Stimulated activated CD4-positive, alpha-beta T cell treated with anti-CD3 and anti-CD28 coated beads, Interleukin-4, amount 100 ng/mL, for 4 hours (primary cell): ENCODE measurements around the gene PAN3.
"Not testable (repeated sequence)": the region's sequence is repeated elsewhere in the genome, so short reads cannot be mapped to it uniquely, and the experiment has no call there.

Source experiments
- DNase-seq, 2 experiments: peaks; one replicate each; pipeline ENCODE4 v3.0.0-alpha.2; 2020

PAN3 gene

GRCh38 chr13:28138012-28138755 is at the start of gene PAN3:
TSS of gene PAN3 (plus strand) at chr13:28138545. CDS start at chr13:28138658, 113 bp downstream.
- DNase-seq, result peak; percentile 89

GRCh38 chr13:28089065-28089464 is 49.3 kb upstream of the PAN3 start:
- no peak for DNase-seq

GRCh38 chr13:28092431-28092830 is 45.9 kb upstream of the PAN3 start:
- DNase-seq, result no peak

GRCh38 chr13:28093881-28094280 is 44.5 kb upstream of the PAN3 start:
- no peak for DNase-seq

- no peak for DNase-seq
Observed at GRCh38 chr13:28094306-28094705, 44.0 kb upstream of the PAN3 start.

GRCh38 chr13:28097503-28097902 is 40.8 kb upstream of the PAN3 start:
- DNase-seq, result no peak

GRCh38 chr13:28099396-28100149 is 38.8 kb upstream of the PAN3 start:
- DNase-seq, result no peak

- peak; percentile 8 to 19 for DNase-seq
Observed at GRCh38 chr13:28100150-28101121, 37.9 kb upstream of the PAN3 start, which contains the start of gene FLT3. TSS of gene FLT3 (minus strand) at chr13:28100576. CDS start at chr13:28100510, 66 bp downstream.

- DNase-seq, result not testable (repeated sequence)
Observed at GRCh38 chr13:28101886-28102285, 36.5 kb upstream of the PAN3 start.

GRCh38 chr13:28106976-28107375 is 31.4 kb upstream of the PAN3 start:
- no peak for DNase-seq

GRCh38 chr13:28110414-28110813 is 27.9 kb upstream of the PAN3 start:
- no peak for DNase-seq

GRCh38 chr13:28116736-28117135 is 21.6 kb upstream of the PAN3 start:
- no peak for DNase-seq

GRCh38 chr13:28117689-28118377 is 20.5 kb upstream of the PAN3 start:
- DNase-seq, result no peak

GRCh38 chr13:28120317-28120716 is 18.0 kb upstream of the PAN3 start:
- no peak for DNase-seq

- DNase-seq, result no peak
Observed at GRCh38 chr13:28121224-28121623, 17.1 kb upstream of the PAN3 start.

- DNase-seq, result no peak
Observed at GRCh38 chr13:28128030-28128429, 10.3 kb upstream of the PAN3 start.

- no peak for DNase-seq
Observed at GRCh38 chr13:28128926-28129325, 9.4 kb upstream of the PAN3 start.

- no peak for DNase-seq
Observed at GRCh38 chr13:28129911-28130693, 8.2 kb upstream of the PAN3 start.

GRCh38 chr13:28131646-28132045 is 6.7 kb upstream of the PAN3 start:
- DNase-seq, result no peak

- DNase-seq, result no peak
Observed at GRCh38 chr13:28136916-28137315, 1.4 kb upstream of the PAN3 start.

GRCh38 chr13:28137596-28137995 is 749 bp upstream of the PAN3 start:
- no peak for DNase-seq
